Upper lobe of right lung (tissue), 1 donor: ENCODE results near the gene GAB4. TPM values are rescaled to one million over a fixed set of nuclear protein-coding genes. Genes with fewer than 3 reads are reported as not detected.

ENCODE experiments used
- ATAC-seq: fragments of 200-7000 bp; cut with Tn5 transposase; one replicate; pipeline ENCODE4 v1.9.1; 2020; ENCODE audit warnings: mild to moderate bottlenecking, moderate library complexity
- DNase-seq: peaks from one replicate; pipeline ENCODE4 v3.0.0-alpha.2; 2020
- H3K27ac ChIP-seq: fragments of 200-600 bp; one replicate; pipeline ENCODE4 v1.8.0; 2022
- H3K27me3 ChIP-seq: fragments of 200-600 bp; one replicate; pipeline ENCODE4 v1.8.0; 2022; ENCODE audit warnings: mild to moderate bottlenecking
- H3K36me3 ChIP-seq: fragments of 200-600 bp; one replicate; pipeline ENCODE4 v1.8.0; 2022
- H3K4me1 ChIP-seq: fragments of 200-600 bp; one replicate; pipeline ENCODE4 v1.8.0; 2022
- H3K4me3 ChIP-seq: fragments of 200-600 bp; one replicate; pipeline ENCODE4 v1.8.0; 2022; ENCODE audit warnings: mild to moderate bottlenecking
- H3K9me3 ChIP-seq: fragments of 200-600 bp; one replicate; pipeline ENCODE4 v1.8.0; 2022
- CTCF ChIP-seq: fragments of 200-600 bp; IDR thresholded peaks from one replicate; pipeline ENCODE4 v1.8.0; 2022; ENCODE audit warnings: antibody characterized with exemption
- intact Hi-C: fragments of 100-400 bp; cut with DNase I; formaldehyde crosslinking; loops from one replicate; pipeline ENCODE4 v1.11.0; 2022
- total RNA-seq: library from RNA; stranded (reverse); fragmentation: NEBNext Ultra II Directional; extraction: Animal tissue kit (Norgen Biotek cat#: 25700); gene quantifications from one replicate; pipeline ENCODE4 v1.2.1, GENCODE V29; 2021
- donor health status: DM: no; HTN: yes; CAD: no; lungs with severe emphysema.

The GAB4 gene
- total RNA-seq, 1 donor from 2014 or later: not detected

GRCh38 chr22:16972311-16972710 is 35.7 kb downstream of the GAB4 start:
- ATAC-seq (no peak), DNase-seq (no peak)
- no peak overlapping the region for H3K4me3 ChIP-seq
- no peaks in the 10 kb centered on the region for H3K4me1 ChIP-seq
- no peaks in the 10 kb centered on the region for H3K36me3 ChIP-seq
- H3K9me3 ChIP-seq: no peaks in the 10 kb centered on the region
- H3K27ac ChIP-seq: no peak overlapping the region
- intact Hi-C loops: no loop called here
- H3K27me3 ChIP-seq: no peaks in the 10 kb centered on the region
- no peak for TF ChIP-seq CTCF

- ATAC-seq: no peak
- TF ChIP-seq CTCF: no peak
- Histone ChIP-seq H3K27ac (no peak overlapping the region), H3K4me3 (no peak overlapping the region), H3K36me3 (no peaks in the 10 kb centered on the region), H3K27me3 (no peaks in the 10 kb centered on the region), H3K9me3 (no peaks in the 10 kb centered on the region), H3K4me1 (no peaks in the 10 kb centered on the region)
- intact Hi-C loops: no loop called here
- no peak for DNase-seq
These were observed 37.6 kb downstream of the GAB4 start for GRCh38 chr22:16970446-16970845.

- ATAC-seq: no peak
- H3K4me3 ChIP-seq: no peak overlapping the region
These were observed 38.3 kb downstream of the GAB4 start for GRCh38 chr22:16969508-16970327.

GRCh38 chr22:16968218-16968595 is 39.8 kb downstream of the GAB4 start:
- H3K27me3 ChIP-seq: no peaks in the 10 kb centered on the region
- intact Hi-C loops: no loop called here
- H3K27ac ChIP-seq: no peak overlapping the region
- ATAC-seq: no peak
- no peaks in the 10 kb centered on the region for H3K9me3 ChIP-seq
- TF ChIP-seq CTCF: no peak
- no peaks in the 10 kb centered on the region for H3K36me3 ChIP-seq
- H3K4me3 ChIP-seq: no peak overlapping the region
- no peak for DNase-seq
- no peaks in the 10 kb centered on the region for H3K4me1 ChIP-seq

More at GRCh38 chr22:16969508-16970327, 38.3 kb downstream of the GAB4 start:
- Histone ChIP-seq H3K36me3 (no peaks in the 10 kb centered on the region), H3K9me3 (no peaks in the 10 kb centered on the region), H3K27me3 (no peaks in the 10 kb centered on the region), H3K4me1 (no peaks in the 10 kb centered on the region), H3K27ac (no peak overlapping the region)
- no peak for DNase-seq
- intact Hi-C loops: no loop called here
- no peak for TF ChIP-seq CTCF

- H3K27me3 ChIP-seq: no peaks in the 10 kb centered on the region
- H3K9me3 ChIP-seq: no peaks in the 10 kb centered on the region
- no peaks in the 10 kb centered on the region for H3K4me1 ChIP-seq
- no peak overlapping the region for H3K27ac ChIP-seq
- H3K36me3 ChIP-seq: no peaks in the 10 kb centered on the region
- DNase-seq (no peak), ATAC-seq (no peak)
- intact Hi-C loops: no loop called here
- no peak overlapping the region for H3K4me3 ChIP-seq
- no peak for TF ChIP-seq CTCF
These were observed 40.4 kb downstream of the GAB4 start for GRCh38 chr22:16967453-16968217.
